Astrocyte of the hippocampus (primary cell): ENCODE measurements around the gene BPIFB1.

Experiments
- DNase-seq: peaks from one replicate; pipeline ENCODE4 v3.0.0; 2011; ENCODE audit warnings: low read depth, low spot score

BPIFB1 gene

DNA sequence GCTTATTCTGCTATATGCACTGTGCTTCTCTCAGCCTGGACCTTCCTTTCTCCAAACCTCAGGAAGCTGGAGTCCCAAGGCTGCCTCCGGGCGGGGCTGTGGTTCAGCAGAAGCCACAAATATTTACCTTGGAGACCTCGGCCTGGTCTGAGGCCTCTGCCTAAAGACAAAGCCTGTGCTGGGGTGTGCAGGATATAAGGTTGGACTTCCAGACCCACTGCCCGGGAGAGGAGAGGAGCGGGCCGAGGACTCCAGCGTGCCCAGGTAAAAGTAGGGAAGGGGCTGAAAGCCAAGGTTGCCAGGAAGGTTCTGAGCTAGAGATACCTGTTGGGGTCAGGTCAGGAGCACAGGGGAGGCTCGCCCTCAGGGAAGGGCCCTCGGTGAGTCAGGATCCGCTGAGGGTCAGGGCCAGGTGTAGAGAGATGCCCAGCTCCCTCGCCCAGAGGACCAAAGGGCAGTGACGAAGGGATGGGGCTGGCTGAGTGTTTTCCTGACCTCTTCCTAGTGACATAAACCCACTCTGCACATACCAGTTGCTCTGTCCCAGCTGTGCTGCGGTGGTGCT lies at the start of gene BPIFB1:
TSS of gene BPIFB1 (plus strand) at position 224 of the 565 bp plus-strand sequence. CDS start 2,860 bp downstream, outside the sequence.
- DNase-seq, result no peak

DNA sequence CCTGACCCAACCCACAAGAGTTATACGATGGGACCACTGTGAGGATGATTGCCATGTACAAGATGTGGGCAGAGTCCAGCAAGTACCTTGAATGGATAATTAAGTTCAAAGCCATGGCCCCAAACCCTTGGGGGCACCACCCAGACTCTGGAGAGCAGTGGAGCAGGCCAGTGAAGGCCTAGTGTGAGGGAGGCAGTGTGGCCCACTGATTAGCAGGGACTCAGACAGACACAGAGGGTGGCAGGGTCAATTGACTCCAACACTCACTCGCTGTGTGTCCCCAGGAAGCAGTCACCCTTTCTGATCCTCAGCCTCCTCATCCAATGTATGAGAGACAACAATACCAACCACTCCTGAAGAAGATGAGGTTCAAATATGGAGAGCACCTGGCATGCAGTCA lies 49.0 kb upstream of the BPIFB1 start:
- no peak for DNase-seq

DNA sequence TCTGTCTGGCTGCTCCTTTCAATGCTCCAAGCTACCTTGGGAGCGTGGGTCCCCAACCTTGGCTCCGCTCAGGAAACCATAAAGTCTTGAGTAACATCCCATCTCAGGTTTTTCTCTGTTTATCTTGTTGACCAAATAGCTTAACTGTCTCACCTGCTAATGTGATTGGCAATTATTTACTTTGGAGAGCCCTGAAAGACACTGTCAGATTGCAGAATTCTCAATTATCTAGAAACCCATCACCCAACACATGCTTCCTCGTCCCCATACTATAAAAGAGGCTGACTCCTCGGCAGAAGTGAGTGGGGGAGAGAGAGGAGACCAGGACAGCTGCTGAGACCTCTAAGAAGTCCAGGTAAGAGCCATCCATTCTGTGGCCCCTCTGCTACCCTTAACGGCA lies 47.3 kb upstream of the BPIFB1 start, which contains the start of gene BPIFA1:
TSS of gene BPIFA1 (plus strand) at position 301 of the 400 bp plus-strand sequence. CDS start 1,716 bp downstream, outside the sequence.
- no peak for DNase-seq

DNA sequence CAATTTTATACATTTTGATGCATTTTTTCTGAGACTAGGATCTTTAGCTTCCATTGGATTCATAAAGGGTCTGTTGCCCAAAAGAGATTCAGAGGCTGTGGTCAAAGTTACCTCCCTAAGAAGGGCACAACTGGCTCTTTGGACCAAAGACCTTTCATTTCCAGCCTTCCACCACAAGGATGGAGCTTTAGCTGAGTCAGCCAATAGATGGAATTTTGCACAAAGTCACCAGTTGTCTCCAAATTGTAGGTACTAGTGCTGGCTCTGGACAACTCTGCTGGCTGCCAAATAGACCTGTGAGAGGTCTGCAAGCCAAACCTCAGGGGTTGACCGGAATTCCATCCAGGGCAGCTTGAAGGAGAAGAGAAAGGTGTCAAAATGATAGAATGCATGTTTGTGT lies 46.7 kb upstream of the BPIFB1 start:
- no peak for DNase-seq

GRCh38 chr20:33237989-33238388 lies 45.0 kb upstream of the BPIFB1 start:
- DNase-seq, result no peak

DNA sequence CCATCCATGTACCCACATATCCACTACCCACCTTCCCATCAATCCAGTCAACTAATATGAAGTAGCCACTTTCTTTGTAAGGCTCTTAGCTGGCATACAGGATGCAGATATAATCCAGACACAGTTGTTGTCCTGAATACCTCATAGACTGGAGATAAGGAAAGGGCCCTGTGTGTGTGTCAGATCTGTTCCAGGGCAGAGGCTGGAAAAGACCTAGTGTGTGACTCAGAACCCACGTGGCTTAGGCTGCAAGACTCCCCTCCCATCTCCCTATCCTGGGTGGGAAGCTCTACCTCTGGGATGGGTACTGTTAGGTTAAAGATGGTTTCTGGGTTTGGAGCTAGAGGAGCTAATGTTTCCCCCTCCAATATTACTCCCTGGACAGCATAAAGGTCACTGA lies 43.6 kb upstream of the BPIFB1 start:
- no peak for DNase-seq

DNA sequence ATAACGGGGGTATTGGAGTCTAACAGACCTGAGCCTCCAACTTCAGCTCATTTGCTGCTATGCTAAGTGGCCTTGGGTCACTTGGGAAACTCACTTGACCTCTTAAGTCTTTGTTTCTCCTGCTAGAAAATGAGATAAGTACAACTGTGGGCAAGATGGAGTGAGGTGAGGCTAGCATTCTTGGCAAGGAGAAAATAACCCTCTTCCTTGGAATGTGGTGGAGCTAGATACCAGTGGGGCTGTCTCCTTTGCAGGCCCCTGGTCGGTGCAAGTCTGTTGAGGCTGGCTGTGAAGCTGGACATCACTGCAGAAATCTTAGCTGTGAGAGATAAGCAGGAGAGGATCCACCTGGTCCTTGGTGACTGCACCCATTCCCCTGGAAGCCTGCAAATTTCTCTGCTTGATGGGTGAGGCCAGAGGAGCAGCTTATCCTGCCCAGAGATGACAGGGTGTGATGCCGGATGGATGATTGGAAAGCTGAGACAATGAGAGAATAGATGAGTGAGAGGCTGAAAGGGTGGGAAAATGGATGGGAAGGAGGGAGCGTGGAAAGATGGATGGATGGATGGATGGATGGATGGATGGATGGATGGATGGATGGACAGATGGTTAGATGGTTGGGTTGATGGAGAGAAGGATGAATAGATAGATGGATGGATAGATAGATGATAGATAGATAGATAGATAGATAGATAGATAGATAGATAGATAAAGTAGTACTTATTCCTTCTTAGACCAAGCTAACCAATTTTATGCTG lies 42.9 kb upstream of the BPIFB1 start:
- DNase-seq, result no peak

- DNase-seq, result no peak
Measured at GRCh38 chr20:33240923-33241322, 42.1 kb upstream of the BPIFB1 start.

GRCh38 chr20:33242319-33243100 lies 40.5 kb upstream of the BPIFB1 start:
- no peak for DNase-seq

DNA sequence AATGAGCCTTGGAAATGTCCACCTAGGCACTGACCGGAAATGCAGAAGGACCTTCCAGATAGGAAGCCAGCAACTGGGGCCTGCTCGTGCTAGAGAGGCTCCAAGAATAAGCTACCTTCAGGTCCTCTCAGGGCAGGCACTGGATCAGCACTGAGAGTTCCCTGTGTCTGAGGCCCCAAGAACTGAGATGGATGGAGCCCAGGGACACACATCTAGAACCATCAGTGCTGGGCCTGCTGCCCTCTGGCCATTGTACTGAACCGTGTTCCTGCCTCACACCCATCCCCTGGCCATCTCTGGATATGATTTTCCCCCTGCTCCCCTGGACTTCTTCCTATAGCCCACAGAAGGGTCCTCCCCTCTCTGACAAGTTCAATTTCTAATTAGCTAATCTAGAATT lies 36.9 kb upstream of the BPIFB1 start:
- DNase-seq, result no peak

DNA sequence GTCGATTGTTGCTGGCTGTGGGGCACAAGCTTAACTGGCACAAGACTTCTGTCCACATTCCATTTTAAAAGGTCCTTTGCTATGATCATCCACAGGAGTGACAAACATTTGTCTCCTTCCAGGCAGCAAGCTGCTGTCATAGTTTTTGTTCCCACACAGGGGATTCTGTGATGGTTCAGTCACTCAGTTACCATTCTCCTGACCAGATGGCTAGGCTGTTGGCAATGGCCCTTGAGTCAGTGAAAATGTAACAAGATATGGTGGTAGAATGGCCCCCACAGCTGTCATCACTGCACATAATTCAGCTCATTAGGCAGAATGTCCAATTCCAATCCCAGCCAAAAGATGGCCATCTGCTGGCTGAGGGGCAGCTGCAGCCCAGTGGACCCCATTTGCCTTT lies 33.6 kb upstream of the BPIFB1 start:
- no peak for DNase-seq

DNA sequence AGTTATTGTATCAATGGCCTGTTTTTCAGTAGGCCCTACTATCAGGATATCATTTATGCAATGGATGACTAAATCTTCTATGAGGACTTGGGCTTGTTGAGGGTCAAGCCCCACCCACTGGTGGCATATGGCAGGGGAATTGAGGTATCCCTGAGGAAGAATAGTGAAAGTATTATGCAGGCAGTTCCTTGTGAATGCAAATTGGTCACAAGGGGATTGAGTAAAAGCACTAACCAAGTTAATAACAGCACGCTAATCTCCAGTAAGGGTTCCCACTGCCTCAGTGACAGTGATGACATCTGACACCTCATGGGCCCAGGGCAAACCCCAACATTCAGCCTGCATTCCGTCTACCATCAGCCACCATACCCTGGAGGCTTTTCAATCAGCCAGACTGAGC lies 32.3 kb upstream of the BPIFB1 start:
- no peak for DNase-seq

DNA sequence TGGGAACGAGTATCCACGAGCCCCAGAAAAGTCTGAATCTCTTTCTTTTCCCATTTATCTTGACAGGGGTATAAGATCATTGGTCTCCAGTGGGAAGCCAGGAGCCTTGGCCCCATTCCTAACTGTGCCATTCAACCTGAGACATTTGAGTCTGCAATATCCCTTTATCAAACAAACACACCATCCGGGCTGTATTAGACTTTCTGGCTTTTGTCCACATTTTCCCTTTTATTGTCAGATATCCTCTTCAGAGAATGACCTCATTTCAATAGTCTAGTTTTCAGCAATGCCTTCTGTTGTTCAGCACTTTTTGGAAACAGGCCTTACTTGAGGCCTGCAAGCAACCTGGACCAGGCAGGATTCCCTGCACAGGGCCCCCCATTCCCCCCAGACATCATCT lies 31.5 kb upstream of the BPIFB1 start:
- DNase-seq, result no peak

- DNase-seq, result no peak
Measured at GRCh38 chr20:33252460-33252859, 30.6 kb upstream of the BPIFB1 start.

GRCh38 chr20:33255005-33255404 lies 28.0 kb upstream of the BPIFB1 start:
- no peak for DNase-seq

DNA sequence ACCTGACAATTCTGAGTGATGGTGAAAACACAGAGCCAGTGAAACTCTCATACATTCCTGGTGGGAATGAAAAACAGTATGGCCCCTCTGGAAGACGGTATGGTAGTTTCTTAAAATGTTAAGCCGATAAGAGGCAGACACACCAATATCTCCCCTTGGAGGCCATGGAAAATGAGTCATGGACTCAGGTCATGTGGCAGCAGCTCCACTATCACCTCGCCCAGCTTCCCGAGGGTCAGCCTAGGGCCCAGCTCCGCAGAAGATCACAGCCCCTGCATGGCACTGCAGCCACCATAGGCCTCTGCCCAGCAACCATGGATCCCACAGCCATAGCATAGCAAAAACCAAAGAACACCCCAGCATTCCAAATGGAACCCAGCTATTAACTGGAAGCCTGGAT lies 25.8 kb upstream of the BPIFB1 start:
- no peak for DNase-seq

DNA sequence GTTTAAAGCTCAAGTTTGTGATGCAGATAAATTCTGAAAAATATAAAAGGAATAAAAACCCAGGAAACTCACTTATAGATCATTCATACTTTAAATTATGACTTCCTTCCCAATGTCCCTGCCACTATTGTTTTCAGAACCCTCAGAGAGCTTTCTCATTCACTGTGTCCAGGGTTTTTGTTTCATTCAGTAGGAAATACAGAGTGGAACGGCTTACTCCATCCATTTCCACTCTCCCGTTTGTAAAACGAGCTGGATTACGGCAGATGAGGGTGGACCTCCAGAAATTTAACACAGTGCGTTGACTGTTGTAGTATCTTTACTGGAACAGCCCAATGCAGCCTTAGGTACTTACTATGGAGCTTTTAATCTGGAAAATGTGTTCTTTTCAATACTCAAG lies 23.6 kb upstream of the BPIFB1 start:
- no peak for DNase-seq

DNA sequence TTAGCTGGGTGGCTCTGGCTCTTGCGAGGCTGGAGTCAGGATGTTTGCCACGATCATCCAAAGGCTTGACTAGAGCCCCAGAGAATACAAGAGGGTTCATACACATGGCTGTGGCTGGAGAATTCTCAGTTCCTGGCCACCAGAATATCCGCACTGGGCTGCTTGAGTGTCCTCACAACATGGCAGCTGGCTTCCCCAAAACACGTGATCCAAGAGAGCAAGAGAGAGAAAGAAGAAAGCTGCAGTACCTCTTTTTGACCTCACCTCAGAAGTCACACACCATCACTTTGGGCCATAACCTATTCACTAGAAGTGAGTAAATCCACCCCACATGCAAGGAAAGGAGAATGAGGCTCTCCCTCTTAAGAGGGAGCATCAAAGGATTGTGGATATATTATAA lies 21.5 kb upstream of the BPIFB1 start:
- no peak for DNase-seq

GRCh38 chr20:33262658-33263065 lies 20.4 kb upstream of the BPIFB1 start:
- DNase-seq, result peak; percentile 72

- no peak for DNase-seq
Measured at GRCh38 chr20:33263784-33264183, 19.2 kb upstream of the BPIFB1 start.

DNA sequence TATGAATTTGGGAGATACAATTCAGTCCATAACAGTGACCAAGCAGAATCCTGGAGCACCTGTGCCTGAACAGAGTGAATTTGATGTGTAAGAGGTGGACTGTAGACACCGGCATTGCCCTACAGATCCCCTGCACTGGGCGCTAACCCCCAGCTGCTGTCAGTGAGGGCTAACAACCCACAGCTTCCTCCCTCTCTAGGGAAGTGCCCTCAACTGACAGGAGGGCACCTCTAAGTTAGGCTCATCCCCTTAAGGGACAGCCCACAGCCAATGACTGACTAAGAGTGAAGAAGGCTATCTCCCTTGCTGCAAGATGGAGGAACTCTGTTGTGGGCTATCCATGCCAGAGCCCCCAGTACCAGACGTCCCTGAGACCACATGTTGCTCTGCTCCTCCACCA lies 15.3 kb upstream of the BPIFB1 start:
- DNase-seq, result no peak

- DNase-seq, result no peak
Measured at GRCh38 chr20:33272155-33272873, 10.7 kb upstream of the BPIFB1 start.
